Measurements from ENCODE around the gene THSD7B.

The THSD7B gene

GRCh38 chr2:136777391-136777790, 12.0 kb downstream of the THSD7B start:
- H3K4me3 ChIP-seq (ENCODE audit: low read length), result no peak overlapping the region
- TF ChIP-seq ZNF274 (IDR thresholded peaks at IDR 0.05; ENCODE audit: low read depth, low read length), result no peak

- no peak for TF ChIP-seq ZNF274 (IDR thresholded peaks at IDR 0.05; ENCODE audit: low read depth, low read length)
- no peak overlapping the region for H3K4me3 ChIP-seq (ENCODE audit: low read length)
Measured at GRCh38 chr2:136783856-136784255, 18.5 kb downstream of the THSD7B start.

GRCh38 chr2:136785215-136785614, 19.9 kb downstream of the THSD7B start:
- H3K4me3 ChIP-seq (ENCODE audit: low read length), result no peak overlapping the region
- no peak for TF ChIP-seq ZNF274 (IDR thresholded peaks at IDR 0.05; ENCODE audit: low read depth, low read length)

GRCh38 chr2:136787970-136788369, 22.6 kb downstream of the THSD7B start:
- TF ChIP-seq ZNF274 (IDR thresholded peaks at IDR 0.05; ENCODE audit: low read depth, low read length), result no peak
- H3K4me3 ChIP-seq (ENCODE audit: low read length), result no peak overlapping the region

- TF ChIP-seq ZNF274 (IDR thresholded peaks at IDR 0.05; ENCODE audit: low read depth, low read length), result no peak
- H3K4me3 ChIP-seq (ENCODE audit: low read length), result no peak overlapping the region
Measured at GRCh38 chr2:136796339-136796738, 31.0 kb downstream of the THSD7B start.

- TF ChIP-seq ZNF274 (IDR thresholded peaks at IDR 0.05; ENCODE audit: low read depth, low read length), result no peak
- no peak overlapping the region for H3K4me3 ChIP-seq (ENCODE audit: low read length)
Measured at GRCh38 chr2:136798766-136799165, 33.4 kb downstream of the THSD7B start.

- no peak for TF ChIP-seq ZNF274 (IDR thresholded peaks at IDR 0.05; ENCODE audit: low read depth, low read length)
- H3K4me3 ChIP-seq (ENCODE audit: low read length), result no peak overlapping the region
Measured at GRCh38 chr2:136801661-136802060, 36.3 kb downstream of the THSD7B start.

GRCh38 chr2:136809998-136810397, 44.7 kb downstream of the THSD7B start:
- no peak overlapping the region for H3K4me3 ChIP-seq (ENCODE audit: low read length)
- no peak for TF ChIP-seq ZNF274 (IDR thresholded peaks at IDR 0.05; ENCODE audit: low read depth, low read length)

- H3K4me3 ChIP-seq (ENCODE audit: low read length), result no peak overlapping the region
- TF ChIP-seq ZNF274 (IDR thresholded peaks at IDR 0.05; ENCODE audit: low read depth, low read length), result no peak
Measured at GRCh38 chr2:136818839-136819238, 53.5 kb downstream of the THSD7B start.

GRCh38 chr2:136823291-136823690, 57.9 kb downstream of the THSD7B start:
- H3K4me3 ChIP-seq (ENCODE audit: low read length), result no peak overlapping the region
- TF ChIP-seq ZNF274 (IDR thresholded peaks at IDR 0.05; ENCODE audit: low read depth, low read length), result no peak

GRCh38 chr2:136828162-136828561, 62.8 kb downstream of the THSD7B start:
- no peak for TF ChIP-seq ZNF274 (IDR thresholded peaks at IDR 0.05; ENCODE audit: low read depth, low read length)
- no peak overlapping the region for H3K4me3 ChIP-seq (ENCODE audit: low read length)

- no peak for TF ChIP-seq ZNF274 (IDR thresholded peaks at IDR 0.05; ENCODE audit: low read depth, low read length)
- no peak overlapping the region for H3K4me3 ChIP-seq (ENCODE audit: low read length)
Measured at GRCh38 chr2:136828774-136829173, 63.4 kb downstream of the THSD7B start.

- TF ChIP-seq ZNF274 (IDR thresholded peaks at IDR 0.05; ENCODE audit: low read depth, low read length), result no peak
Measured at GRCh38 chr2:136844546-136844945, 79.2 kb downstream of the THSD7B start.

GRCh38 chr2:136858656-136859055, 93.3 kb downstream of the THSD7B start:
- H3K4me3 ChIP-seq (ENCODE audit: low read length), result no peak overlapping the region
- no peak for TF ChIP-seq ZNF274 (IDR thresholded peaks at IDR 0.05; ENCODE audit: low read depth, low read length)

More at GRCh38 chr2:136844546-136844945, 79.2 kb downstream of the THSD7B start:
- no peak overlapping the region for H3K4me3 ChIP-seq (ENCODE audit: low read length)

GRCh38 chr2:136860443-136860958, 95.2 kb downstream of the THSD7B start:
- no peak overlapping the region for H3K4me3 ChIP-seq (ENCODE audit: low read length)
- no peak for TF ChIP-seq ZNF274 (IDR thresholded peaks at IDR 0.05; ENCODE audit: low read depth, low read length)

- no peak for TF ChIP-seq ZNF274 (IDR thresholded peaks at IDR 0.05; ENCODE audit: low read depth, low read length)
- H3K4me3 ChIP-seq (ENCODE audit: low read length), result no peak overlapping the region
Measured at GRCh38 chr2:136863468-136863867, 98.1 kb downstream of the THSD7B start.

Data from GM08714 (cell line).